Subcutaneous adipose tissue (tissue), 4 donors: ENCODE data around the gene RND2. TPM values are rescaled to one million over a fixed set of nuclear protein-coding genes. Genes with fewer than 3 reads are reported as not detected.

ENCODE experiments used
- CTCF ChIP-seq: fragments of 450-650 bp; IDR thresholded peaks from one replicate; pipeline ENCODE4 v1.5.1; 2016; ENCODE audit warnings: low read depth, mild to moderate bottlenecking, control low read depth, antibody characterized with exemption, moderate library complexity
- total RNA-seq, 4 donors: library from RNA; depleted of rRNA; stranded (reverse); fragments of >200 nt; gene quantifications; one replicate each; pipeline ENCODE4 v1.1.0, GENCODE V29; 2016

The RND2 gene
- total RNA-seq, 4 donors from 2014 or later, result 0.17 to 0.49 (median 0.30) TPM

- no peak for TF ChIP-seq CTCF
Observed at GRCh38 chr17:43062984-43063638, 38.1 kb downstream of the RND2 start.

- no peak for TF ChIP-seq CTCF
Observed at GRCh38 chr17:43068570-43069367, 43.7 kb downstream of the RND2 start.

- no peak for TF ChIP-seq CTCF
Observed at GRCh38 chr17:43069368-43069898, 44.4 kb downstream of the RND2 start.

GRCh38 chr17:43070257-43070656 lies 45.2 kb downstream of the RND2 start:
- no peak for TF ChIP-seq CTCF

- TF ChIP-seq CTCF, result no peak
Observed at GRCh38 chr17:43070872-43071271, 45.8 kb downstream of the RND2 start.

- TF ChIP-seq CTCF, result no peak
Observed at GRCh38 chr17:43074869-43075268, 49.8 kb downstream of the RND2 start.

- no peak for TF ChIP-seq CTCF
Observed at GRCh38 chr17:43079641-43080302, 54.7 kb downstream of the RND2 start.
